OCI-LY1 (cell line): Measurements from ENCODE around the gene NTPCR.

Experiments used
- CTCF ChIP-seq: fragments of 200-600 bp; sonication (generic), shearing (Covaris generic); IDR thresholded peaks from 2 replicates; pipeline ENCODE4 v1.5.1; 2017; ENCODE audit warnings: mild to moderate bottlenecking, antibody characterized with exemption, low read length, moderate library complexity, mixed read lengths
- EZH2 ChIP-seq: fragments of 200-600 bp; sonication (generic), shearing (Covaris generic); IDR thresholded peaks from 2 replicates; pipeline ENCODE4 v1.8.0; 2017; ENCODE audit warnings: borderline replicate concordance, mixed run types, mild to moderate bottlenecking, antibody characterized with exemption, low read length, moderate library complexity, mixed read lengths

GRCh38 chr1:232921381-232921780 is 29.0 kb upstream of the NTPCR start:
- TF ChIP-seq CTCF (no peak), EZH2 (no peak)
